Immature natural killer cell (primary cell): ENCODE measurements around the gene AK5. TPM values are rescaled to one million over a fixed set of nuclear protein-coding genes. Genes with fewer than 3 reads are reported as not detected.
A peak's percentile ranks its signal among the peaks of the same experiment; 100 is the strongest.

Experiments used
- DNase-seq, 3 donors: peaks; one replicate each; pipeline ENCODE4 v3.0.0; 2022; ENCODE audit warnings: mixed read lengths in 1 of 3
- H3K27ac Mint-ChIP-seq, 6 donors: one replicate each; pipeline ENCODE4 v1.8.0; 2020; ENCODE audit warnings: mixed read lengths in 6 of 6, mild to moderate bottlenecking in 5 of 6, inconsistent platforms in 4 of 6, moderate library complexity in 3 of 6
- H3K27me3 Mint-ChIP-seq, 3 donors: one replicate each; pipeline ENCODE4 v1.8.0; 2020 to 2021; ENCODE audit warnings: low read depth in 3 of 3, mild to moderate bottlenecking in 3 of 3, mixed read lengths in 3 of 3, moderate library complexity in 3 of 3, inconsistent platforms in 1 of 3
- H3K36me3 Mint-ChIP-seq, 3 donors: one replicate each; pipeline ENCODE4 v1.8.0; 2020; ENCODE audit warnings: mixed read lengths in 3 of 3, inconsistent platforms in 2 of 3, mild to moderate bottlenecking in 2 of 3
- H3K4me1 Mint-ChIP-seq, 2 donors: one replicate each; pipeline ENCODE4 v1.8.0; 2020; ENCODE audit warnings: inconsistent platforms in 2 of 2, mild to moderate bottlenecking in 2 of 2, mixed read lengths in 2 of 2, moderate library complexity in 1 of 2
- H3K4me3 Mint-ChIP-seq, 5 donors: one replicate each; pipeline ENCODE4 v1.8.0; 2020; ENCODE audit warnings: mild to moderate bottlenecking in 5 of 5, mixed read lengths in 5 of 5, inconsistent platforms in 3 of 5, moderate library complexity in 3 of 5
- H3K9me3 Mint-ChIP-seq, 6 donors: one replicate each; pipeline ENCODE4 v1.8.0; 2020; ENCODE audit warnings: mild to moderate bottlenecking in 6 of 6, mixed read lengths in 6 of 6, inconsistent platforms in 4 of 6, moderate library complexity in 3 of 6
- polyA plus RNA-seq, 3 donors: library from polyadenylated mRNA; unstranded; fragments of 300-500 nt; fragmentation: Illumina TruSeq; gene quantifications; one replicate each; pipeline ENCODE4 v1.2.3, GENCODE V29; 2021

The AK5 gene
- polyA plus RNA-seq, 3 donors from 2014 or later: 6.3 to 18.8 (median 13.6) TPM

DNA sequence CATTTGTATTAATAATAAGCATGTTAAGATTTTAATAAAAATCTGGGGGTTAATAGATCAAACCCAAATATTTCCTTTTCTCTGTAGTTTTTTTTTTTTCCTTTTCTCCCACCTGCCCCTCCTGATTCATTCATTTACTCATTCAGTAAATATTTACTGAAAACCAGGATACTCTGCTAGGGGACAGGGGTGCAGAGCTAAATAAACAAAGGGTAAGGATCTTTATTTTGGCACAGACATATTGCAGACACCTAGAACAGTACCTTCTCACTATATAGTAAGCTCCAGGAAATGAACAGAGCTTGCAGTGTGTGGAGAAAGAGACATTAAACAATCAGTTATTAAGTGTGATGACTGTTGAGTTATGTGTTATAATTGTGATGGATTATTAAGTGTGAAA is 60.9 kb downstream of the AK5 start:
- DNase-seq: no peak

DNA sequence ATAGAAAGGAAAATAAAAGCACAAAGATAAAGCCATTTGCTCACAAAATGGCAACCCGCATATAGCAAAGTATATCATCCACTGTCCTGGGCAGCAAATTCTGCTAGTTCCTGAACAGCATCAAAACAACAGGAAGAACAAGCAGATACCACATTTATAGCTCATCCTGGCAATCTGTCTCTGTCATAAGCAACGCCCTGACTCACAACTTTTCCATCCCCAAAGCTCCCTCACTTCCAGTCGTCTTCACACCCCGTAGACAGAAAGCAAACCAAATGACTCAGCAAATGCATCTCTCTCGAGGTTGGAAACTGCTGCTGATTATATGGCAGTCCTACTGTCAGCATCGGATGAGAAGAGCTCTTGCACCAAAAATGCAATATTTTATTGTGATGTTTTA is 65.8 kb downstream of the AK5 start:
- H3K9me3 Mint-ChIP-seq: no peaks in the 10 kb centered on the region
- peaks cover 22 to 34% of the 10 kb centered on the region in 2 donors for H3K4me1 Mint-ChIP-seq
- no peak overlapping the region for H3K27ac Mint-ChIP-seq
- peaks cover 0 to 10% (median 3%) of the 10 kb centered on the region in 3 donors for H3K36me3 Mint-ChIP-seq
- no peak for DNase-seq
- H3K27me3 Mint-ChIP-seq: peaks cover 0 to 2% (median 0%) of the 10 kb centered on the region in 3 donors
- peak overlapping the region in 3 of 5 donors; percentile 1 to 48 (median 31) for H3K4me3 Mint-ChIP-seq

More for the DNA sequence above, 60.9 kb downstream of the AK5 start:
- H3K4me1 Mint-ChIP-seq: peaks cover 5 to 7% of the 10 kb centered on the region in 2 donors
- no peak overlapping the region for H3K4me3 Mint-ChIP-seq
- no peak overlapping the region for H3K27ac Mint-ChIP-seq
- peaks cover 0 to 2% (median 1%) of the 10 kb centered on the region in 3 donors for H3K27me3 Mint-ChIP-seq
- no peaks in the 10 kb centered on the region for H3K9me3 Mint-ChIP-seq
- H3K36me3 Mint-ChIP-seq: peaks cover 0 to 19% (median 8%) of the 10 kb centered on the region in 3 donors

DNA sequence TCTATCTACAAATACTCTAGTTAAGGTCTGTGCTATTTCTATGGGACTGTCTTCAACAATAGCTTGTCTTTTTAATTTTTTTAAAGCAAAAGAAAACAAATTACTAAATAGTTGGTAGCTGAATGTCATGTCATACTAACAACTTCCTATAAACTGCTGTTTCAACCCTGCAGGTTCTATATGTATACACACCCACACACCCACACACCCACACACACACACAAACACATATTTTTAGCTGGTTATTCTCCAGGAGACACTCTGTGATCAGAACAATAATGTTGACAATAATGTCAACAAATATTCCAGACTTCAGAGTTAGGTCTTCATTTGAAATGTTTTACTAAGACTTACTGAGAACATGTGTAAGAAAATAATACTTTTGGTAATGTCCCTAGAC is 66.7 kb downstream of the AK5 start:
- H3K27me3 Mint-ChIP-seq: peaks cover 0 to 2% (median 0%) of the 10 kb centered on the region in 3 donors

DNA sequence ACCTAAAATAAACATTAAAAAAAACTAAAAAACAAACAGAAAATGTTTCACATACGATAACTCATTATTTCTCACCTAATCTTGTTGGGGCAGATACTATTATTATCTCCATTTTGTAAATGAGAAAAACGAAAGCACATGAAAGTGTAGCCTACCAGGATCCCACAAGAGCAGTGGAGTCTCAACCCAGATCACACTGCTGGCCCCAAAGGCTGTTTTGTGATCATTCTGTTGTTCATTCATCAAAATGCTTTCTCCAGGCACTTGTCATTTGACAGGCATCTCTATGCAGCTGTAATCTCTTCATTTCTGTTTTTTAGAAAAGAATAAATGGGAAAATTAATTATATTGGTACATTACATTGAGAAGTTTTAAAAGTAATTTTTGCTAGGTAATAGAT is 67.5 kb downstream of the AK5 start:
- DNase-seq: no peak
- no peaks in the 10 kb centered on the region for H3K9me3 Mint-ChIP-seq
- H3K4me1 Mint-ChIP-seq: peaks cover 34 to 46% of the 10 kb centered on the region in 2 donors
- no peak overlapping the region for H3K27ac Mint-ChIP-seq
- H3K4me3 Mint-ChIP-seq: no peak overlapping the region
- peaks cover 0 to 2% (median 0%) of the 10 kb centered on the region in 3 donors for H3K27me3 Mint-ChIP-seq
- peaks cover 0 to 10% (median 3%) of the 10 kb centered on the region in 3 donors for H3K36me3 Mint-ChIP-seq

More for the DNA sequence above, 66.7 kb downstream of the AK5 start:
- Mint-ChIP-seq H3K27ac (no peak overlapping the region), H3K4me3 (no peak overlapping the region), H3K4me1 (peaks cover 27 to 39% of the 10 kb centered on the region in 2 donors), H3K36me3 (peaks cover 0 to 10% (median 3%) of the 10 kb centered on the region in 3 donors), H3K9me3 (no peaks in the 10 kb centered on the region)
- no peak for DNase-seq

DNA sequence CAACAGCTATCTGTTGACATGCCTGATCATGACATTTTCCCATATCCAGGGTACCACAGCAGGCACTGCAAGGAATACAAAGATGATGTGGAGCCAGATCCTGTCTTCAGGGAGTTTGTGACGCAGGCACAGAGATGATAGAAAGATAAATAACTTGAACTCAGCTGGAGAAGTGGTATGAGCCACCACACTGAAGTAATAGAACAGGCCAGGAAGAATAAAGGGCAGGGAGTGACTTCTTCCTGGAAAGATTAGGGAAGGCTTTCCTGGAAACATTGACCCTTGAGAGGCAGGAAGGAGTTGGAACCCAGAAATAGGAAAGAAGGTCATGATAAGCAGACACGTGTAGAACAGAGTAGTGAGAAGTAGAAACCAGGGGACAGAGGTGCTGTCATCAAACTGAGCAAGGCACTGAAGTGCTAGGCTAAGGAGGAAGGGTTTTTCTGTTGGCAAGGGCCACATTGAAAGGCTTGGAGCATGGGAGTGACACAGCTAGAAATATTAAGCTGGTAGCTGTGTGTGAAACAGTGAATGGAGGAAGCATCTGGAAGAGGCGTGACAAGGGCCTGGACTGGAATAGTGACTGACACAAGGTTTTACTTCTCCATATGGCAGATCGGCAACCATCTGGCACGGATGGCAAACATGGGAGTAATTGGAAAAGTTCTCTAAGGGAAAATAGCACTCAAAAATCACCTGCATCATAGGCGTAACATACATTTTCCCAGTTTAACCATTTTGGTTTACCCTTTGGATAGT is 68.4 kb downstream of the AK5 start:
- Mint-ChIP-seq H3K4me1 (peaks cover 43 to 55% of the 10 kb centered on the region in 2 donors), H3K9me3 (no peaks in the 10 kb centered on the region), H3K27ac (no peak overlapping the region), H3K4me3 (no peak overlapping the region), H3K36me3 (peaks cover 0 to 10% (median 3%) of the 10 kb centered on the region in 3 donors), H3K27me3 (peaks cover 0 to 2% (median 0%) of the 10 kb centered on the region in 3 donors)
- DNase-seq: no peak

DNA sequence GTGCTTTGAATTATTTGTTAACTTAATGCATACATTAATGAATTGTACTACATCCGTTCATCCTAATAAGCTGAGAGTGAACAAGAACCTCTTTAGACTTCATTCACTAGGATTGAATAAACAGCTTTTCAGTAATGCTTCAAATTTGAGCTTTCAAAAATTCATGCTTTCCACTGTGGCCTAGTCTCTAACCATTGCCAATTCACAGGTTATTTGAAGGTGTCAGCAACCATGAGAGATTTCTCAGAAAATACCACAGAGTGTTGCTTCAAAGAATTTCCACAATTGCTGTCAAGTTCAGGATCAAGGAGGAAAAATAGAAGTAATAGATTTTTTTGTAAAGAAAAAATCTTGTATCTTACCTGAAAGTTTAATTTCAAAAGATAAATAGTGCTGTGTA is 72.7 kb downstream of the AK5 start:
- H3K9me3 Mint-ChIP-seq: no peaks in the 10 kb centered on the region
- H3K4me3 Mint-ChIP-seq: peak overlapping the region; percentile 36 to 70 (median 54)

DNA sequence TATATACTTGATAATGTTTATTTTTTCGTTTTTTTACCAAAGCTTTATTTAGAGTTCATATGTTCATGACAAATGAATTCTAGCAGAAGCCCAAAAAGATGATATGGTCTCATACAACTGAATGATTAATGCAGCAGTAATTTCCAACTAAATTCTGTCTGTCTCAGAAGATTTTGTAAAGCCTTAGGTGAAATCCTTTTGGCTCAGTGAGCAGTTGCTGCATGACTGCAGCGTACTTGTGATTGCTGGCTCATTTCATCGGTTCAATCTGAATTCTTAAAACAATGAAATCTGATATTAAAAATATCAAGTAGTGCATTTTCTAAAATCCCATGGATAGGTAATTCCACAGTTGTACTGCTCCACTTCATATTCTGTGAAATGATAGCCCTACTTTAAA is 73.2 kb downstream of the AK5 start:
- H3K4me3 Mint-ChIP-seq: peak overlapping the region in 4 of 5 donors; percentile 50 to 70 (median 56)
- H3K36me3 Mint-ChIP-seq: peaks cover 0 to 17% (median 0%) of the 10 kb centered on the region in 3 donors
- no peaks in the 10 kb centered on the region for H3K27me3 Mint-ChIP-seq
- H3K4me1 Mint-ChIP-seq: peaks cover 43 to 49% of the 10 kb centered on the region in 2 donors
- no peak for DNase-seq
- H3K27ac Mint-ChIP-seq: peak overlapping the region in 5 of 6 donors; percentile 30 to 86 (median 70)
- peaks cover 0 to 2% (median 0%) of the 10 kb centered on the region in 6 donors for H3K9me3 Mint-ChIP-seq

More for the DNA sequence above, 72.7 kb downstream of the AK5 start:
- peaks cover 40 to 51% of the 10 kb centered on the region in 2 donors for H3K4me1 Mint-ChIP-seq
- peak overlapping the region; percentile 68 to 89 (median 80) for H3K27ac Mint-ChIP-seq
- DNase-seq: peak in 2 of 3 donors; percentile 10 to 12
- H3K36me3 Mint-ChIP-seq: peaks cover 0 to 15% (median 0%) of the 10 kb centered on the region in 3 donors
- H3K27me3 Mint-ChIP-seq: no peaks in the 10 kb centered on the region

DNA sequence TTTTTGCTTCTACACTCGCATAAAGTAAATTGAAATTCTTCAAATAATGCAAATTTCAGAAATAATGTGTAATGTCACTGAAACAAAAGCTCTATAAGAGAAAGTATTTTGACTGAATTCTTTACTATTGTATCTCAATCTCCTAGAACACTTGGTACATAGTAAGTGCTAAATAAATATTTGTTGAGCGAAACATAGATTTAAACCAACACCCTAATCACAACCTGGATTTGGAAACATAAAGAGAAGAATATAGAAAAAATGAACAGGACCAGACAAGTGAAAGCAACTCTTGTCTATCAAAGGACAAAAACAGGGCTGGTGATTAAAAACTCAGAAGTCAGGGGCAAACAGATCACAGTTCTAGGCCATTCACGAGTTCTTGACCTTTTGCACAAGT is 74.3 kb downstream of the AK5 start:
- peaks cover 0 to 14% (median 0%) of the 10 kb centered on the region in 3 donors for H3K36me3 Mint-ChIP-seq
- peaks cover 0 to 2% (median 0%) of the 10 kb centered on the region in 6 donors for H3K9me3 Mint-ChIP-seq
- peak overlapping the region in 4 of 6 donors; percentile 1 to 66 (median 22) for H3K27ac Mint-ChIP-seq
- H3K27me3 Mint-ChIP-seq: no peaks in the 10 kb centered on the region
- peaks cover 44 to 47% of the 10 kb centered on the region in 2 donors for H3K4me1 Mint-ChIP-seq
- peak overlapping the region in 2 of 5 donors; percentile 3 to 30 for H3K4me3 Mint-ChIP-seq
- DNase-seq: no peak

DNA sequence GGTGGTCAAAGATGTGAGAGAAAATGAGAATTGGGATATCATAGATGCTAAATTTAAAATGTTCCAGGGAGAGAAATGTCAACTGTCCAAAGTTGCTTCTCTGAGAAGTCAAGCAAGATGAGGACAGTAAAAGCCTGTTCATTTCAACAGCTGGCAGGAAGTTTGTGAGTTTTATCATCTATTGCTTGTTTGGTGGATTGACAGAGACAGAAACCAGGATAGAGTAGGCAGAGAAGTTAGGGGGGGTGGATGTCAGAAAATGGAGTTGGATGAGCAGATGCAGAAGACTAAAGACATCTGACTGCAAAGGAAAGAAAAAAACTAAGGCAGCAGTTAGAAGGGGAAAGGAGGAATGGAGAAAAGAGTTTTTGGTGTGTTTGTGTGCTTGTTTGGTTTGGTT is 78.4 kb downstream of the AK5 start:
- peak overlapping the region in 3 of 6 donors; percentile 8 to 65 (median 14) for H3K27ac Mint-ChIP-seq
- peaks cover 0 to 23% (median 0%) of the 10 kb centered on the region in 3 donors for H3K36me3 Mint-ChIP-seq
- no peaks in the 10 kb centered on the region for H3K27me3 Mint-ChIP-seq
- DNase-seq: no peak
- H3K4me1 Mint-ChIP-seq: peaks cover 18 to 19% of the 10 kb centered on the region in 2 donors
- peaks cover 0 to 6% (median 0%) of the 10 kb centered on the region in 6 donors for H3K9me3 Mint-ChIP-seq
- H3K4me3 Mint-ChIP-seq: no peak overlapping the region

DNA sequence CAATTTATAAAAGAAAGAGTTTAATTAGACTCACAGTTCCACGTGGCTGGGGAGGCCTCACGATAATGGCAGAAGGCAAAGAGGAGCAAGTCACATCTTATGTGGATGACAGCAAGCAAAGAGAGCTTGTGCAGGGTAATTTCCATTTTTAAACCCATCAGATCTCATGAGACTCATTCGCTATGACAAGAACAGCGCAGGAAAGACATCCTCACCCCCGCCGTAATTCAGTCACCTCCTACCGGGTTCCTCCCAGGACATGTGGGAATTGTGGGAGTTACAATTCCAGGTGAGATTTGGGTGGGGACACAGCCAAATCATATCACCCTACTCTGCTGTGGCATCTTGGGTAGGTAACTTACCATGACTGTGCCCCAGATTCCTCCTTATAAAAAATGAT is 79.8 kb downstream of the AK5 start:
- Mint-ChIP-seq H3K4me1 (peaks cover 4 to 7% of the 10 kb centered on the region in 2 donors), H3K27me3 (no peaks in the 10 kb centered on the region), H3K4me3 (no peak overlapping the region), H3K9me3 (peaks cover 0 to 6% (median 0%) of the 10 kb centered on the region in 6 donors), H3K27ac (no peak overlapping the region), H3K36me3 (peaks cover 0 to 18% (median 0%) of the 10 kb centered on the region in 3 donors)
- no peak for DNase-seq

DNA sequence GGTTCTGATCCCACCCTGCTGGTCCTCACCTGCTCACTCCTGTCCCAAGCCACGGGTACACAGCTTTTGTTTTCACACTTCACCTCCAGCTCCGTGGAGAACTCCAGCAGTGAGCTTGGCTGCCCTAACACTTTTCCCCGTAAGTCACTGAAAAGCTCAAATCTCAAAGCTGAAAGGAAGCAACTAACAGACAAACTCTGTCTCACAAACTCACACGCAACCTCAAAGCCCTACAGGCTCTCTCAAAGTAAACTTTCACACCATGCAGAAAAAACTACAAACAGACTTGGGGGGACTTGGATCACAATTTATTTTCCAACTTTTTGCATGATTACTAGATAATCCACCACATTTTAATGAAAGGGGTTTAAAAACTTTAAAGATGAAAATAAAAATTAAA is 88.3 kb downstream of the AK5 start:
- no peaks in the 10 kb centered on the region for H3K9me3 Mint-ChIP-seq
- peaks cover 0 to 4% (median 0%) of the 10 kb centered on the region in 3 donors for H3K36me3 Mint-ChIP-seq
- peak overlapping the region in 2 of 6 donors; percentile 24 to 39 for H3K27ac Mint-ChIP-seq
- H3K27me3 Mint-ChIP-seq: peaks cover 0 to 2% (median 1%) of the 10 kb centered on the region in 3 donors
- DNase-seq: no peak
- H3K4me3 Mint-ChIP-seq: no peak overlapping the region
- H3K4me1 Mint-ChIP-seq: peaks cover 7 to 10% of the 10 kb centered on the region in 2 donors

DNA sequence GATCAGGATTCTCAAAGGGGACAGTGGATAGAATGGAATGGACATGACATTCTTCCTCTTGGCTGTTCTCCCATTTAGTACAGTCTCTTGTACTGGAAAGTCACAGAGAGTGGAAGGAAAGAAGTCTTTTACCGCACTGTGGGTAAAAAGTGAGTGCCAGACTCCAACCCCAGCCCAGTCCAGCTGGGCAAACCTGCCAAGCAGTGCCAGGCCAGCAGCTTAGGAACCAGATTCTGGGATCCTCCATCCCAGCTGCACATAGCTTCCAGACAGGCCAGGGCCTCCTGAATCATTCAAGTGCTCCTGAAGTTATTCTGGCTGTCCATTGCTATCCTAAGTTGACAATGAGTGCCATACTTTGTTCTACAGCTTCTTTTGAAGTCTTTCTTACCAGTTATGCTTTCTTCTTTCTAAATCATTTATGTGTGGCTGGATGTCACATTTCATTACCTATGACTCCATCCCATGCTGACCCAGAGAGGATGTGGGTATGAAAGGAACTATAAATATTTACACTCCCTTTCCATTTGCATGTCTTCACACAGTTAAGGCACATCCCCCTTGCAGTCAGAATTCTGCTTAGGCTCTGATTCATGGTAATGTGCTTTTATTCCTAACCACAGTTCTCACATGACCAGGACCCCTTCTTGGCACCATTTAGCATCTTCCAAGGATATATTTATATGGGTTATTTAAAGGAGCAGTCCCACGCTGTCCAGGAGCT is 88.9 kb downstream of the AK5 start:
- Mint-ChIP-seq H3K9me3 (no peaks in the 10 kb centered on the region), H3K27me3 (peaks cover 0 to 2% (median 1%) of the 10 kb centered on the region in 3 donors), H3K4me1 (peaks cover 7 to 10% of the 10 kb centered on the region in 2 donors), H3K4me3 (no peak overlapping the region), H3K36me3 (peaks cover 0 to 4% (median 0%) of the 10 kb centered on the region in 3 donors), H3K27ac (no peak overlapping the region)
- DNase-seq: no peak

DNA sequence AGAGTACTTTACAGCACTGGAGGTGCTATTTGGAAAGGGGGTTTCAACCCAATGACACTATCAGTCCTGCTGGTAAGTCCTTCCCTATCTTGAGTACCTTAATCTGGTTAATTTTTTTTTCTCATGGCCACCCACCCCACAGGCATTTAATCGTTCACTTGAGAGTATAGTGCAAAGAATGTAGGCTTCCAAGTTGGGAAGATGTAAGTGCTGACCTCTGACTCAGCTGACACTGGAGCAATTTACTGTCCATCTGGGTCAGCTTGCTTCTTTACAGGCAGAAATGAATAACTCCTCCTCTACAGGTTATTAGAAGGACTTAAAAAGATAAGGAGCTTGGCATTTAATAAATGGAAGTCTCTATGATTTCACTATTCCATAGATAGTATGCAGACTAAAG is 89.6 kb downstream of the AK5 start:
- H3K27ac Mint-ChIP-seq: no peak overlapping the region
- no peaks in the 10 kb centered on the region for H3K9me3 Mint-ChIP-seq
- peaks cover 0 to 2% (median 1%) of the 10 kb centered on the region in 3 donors for H3K27me3 Mint-ChIP-seq
- no peak for DNase-seq
- no peak overlapping the region for H3K4me3 Mint-ChIP-seq
- peaks cover 7 to 10% of the 10 kb centered on the region in 2 donors for H3K4me1 Mint-ChIP-seq
- peaks cover 0 to 4% (median 0%) of the 10 kb centered on the region in 3 donors for H3K36me3 Mint-ChIP-seq
